ENCODE results near the gene PEX12. TPM values are rescaled to one million over a fixed set of nuclear protein-coding genes. Genes with fewer than 3 reads are reported as not detected.
A peak's percentile ranks its signal among the peaks of the same experiment; 100 is the strongest.

PEX12 gene
- total and polyA plus RNA-seq, 12 donors, result 4.2 to 18.5 (median 11.5) TPM

- no peak for DNase-seq
- Histone ChIP-seq H3K4me3 (no peak overlapping the region), H3K4me1 (replicated peaks in 1 of 2) (no peaks in the 10 kb centered on the region), H3K27me3 (no peaks in the 10 kb centered on the region), H3K9me3 (replicated peaks in 1 of 3) (no peaks in the 10 kb centered on the region), H3K36me3 (replicated peaks in 1 of 2) (peaks cover 0 to 52% of the 10 kb centered on the region in 2 donors), H3K27ac (no peak overlapping the region)
- WGBS, 4 donors, result 72 to 78% (median 75%) methylated on average over 5 of the region's 5 CpGs
- intact Hi-C loops (cut with DNase I), result no loop called here
- TF ChIP-seq CTCF (IDR thresholded peaks at IDR 0.05) (no peak), POLR2A (IDR thresholded peaks at IDR 0.05) (no peak)
Measured at GRCh38 chr17:35597604-35598003, 19.2 kb upstream of the PEX12 start.

- no peak for DNase-seq
- TF ChIP-seq CTCF (IDR thresholded peaks at IDR 0.05) (no peak), POLR2A (IDR thresholded peaks at IDR 0.05) (no peak)
- Histone ChIP-seq H3K9me3 (replicated peaks in 1 of 3) (no peaks in the 10 kb centered on the region), H3K36me3 (replicated peaks in 1 of 2) (peaks cover 0 to 45% of the 10 kb centered on the region in 2 donors), H3K27me3 (no peaks in the 10 kb centered on the region), H3K27ac (no peak overlapping the region), H3K4me1 (replicated peaks in 1 of 2) (no peaks in the 10 kb centered on the region), H3K4me3 (no peak overlapping the region)
- intact Hi-C loops (cut with DNase I), result no loop called here
- 85 to 93% (median 88%) methylated on average over 35 to 54 of the region's 54 CpGs for WGBS, 4 donors
Measured at GRCh38 chr17:35596530-35597233, 18.3 kb upstream of the PEX12 start.

GRCh38 chr17:35596072-35596471 is 17.7 kb upstream of the PEX12 start:
- Histone ChIP-seq H3K36me3 (replicated peaks in 1 of 2) (peaks cover 0 to 39% of the 10 kb centered on the region in 2 donors), H3K4me3 (no peak overlapping the region), H3K4me1 (replicated peaks in 1 of 2) (no peaks in the 10 kb centered on the region), H3K27ac (no peak overlapping the region), H3K27me3 (no peaks in the 10 kb centered on the region), H3K9me3 (replicated peaks in 1 of 3) (no peaks in the 10 kb centered on the region)
- TF ChIP-seq CTCF (IDR thresholded peaks at IDR 0.05) (no peak), POLR2A (IDR thresholded peaks at IDR 0.05) (no peak)
- 66 to 80% (median 71%) methylated on average over 4 of the region's 4 CpGs for WGBS, 4 donors
- intact Hi-C loops (cut with DNase I), result no loop called here
- no peak for DNase-seq

GRCh38 chr17:35588196-35588920 is 10.0 kb upstream of the PEX12 start:
- H3K27me3 ChIP-seq, result no peaks in the 10 kb centered on the region
- DNase-seq, result no peak
- no peak for TF ChIP-seq CTCF (IDR thresholded peaks at IDR 0.05)
- TF ChIP-seq POLR2A (IDR thresholded peaks at IDR 0.05), result no peak
- H3K9me3 ChIP-seq (replicated peaks in 1 of 3), result no peaks in the 10 kb centered on the region
- no peaks in the 10 kb centered on the region for H3K36me3 ChIP-seq (replicated peaks in 1 of 2)
- H3K4me1 ChIP-seq (replicated peaks in 1 of 2), result peaks cover 10 to 19% of the 10 kb centered on the region in 2 donors
- intact Hi-C loops (cut with DNase I), result no loop called here
- peak overlapping the region in 1 of 4 donors; percentile 82 for H3K4me3 ChIP-seq
- 70 to 76% (median 73%) methylated on average over 12 of the region's 12 CpGs for WGBS, 4 donors
- no peak overlapping the region for H3K27ac ChIP-seq

All from adrenal gland (tissue), 12 donors.